GM19025 (cell line): ENCODE measurements around the gene FBRS.
"Not testable (repeated sequence)": the region's sequence is repeated elsewhere in the genome, so short reads cannot be mapped to it uniquely, and the experiment has no call there.

Source experiments
- ATAC-seq: cut with Tn5 transposase; IDR thresholded peaks from one replicate; pipeline ENCODE4 v1.9.1; 2021; ENCODE audit warnings: mild to moderate bottlenecking, low read depth, moderate library complexity; ENCODE audit not compliant: unreplicated experiment

FBRS gene

DNA sequence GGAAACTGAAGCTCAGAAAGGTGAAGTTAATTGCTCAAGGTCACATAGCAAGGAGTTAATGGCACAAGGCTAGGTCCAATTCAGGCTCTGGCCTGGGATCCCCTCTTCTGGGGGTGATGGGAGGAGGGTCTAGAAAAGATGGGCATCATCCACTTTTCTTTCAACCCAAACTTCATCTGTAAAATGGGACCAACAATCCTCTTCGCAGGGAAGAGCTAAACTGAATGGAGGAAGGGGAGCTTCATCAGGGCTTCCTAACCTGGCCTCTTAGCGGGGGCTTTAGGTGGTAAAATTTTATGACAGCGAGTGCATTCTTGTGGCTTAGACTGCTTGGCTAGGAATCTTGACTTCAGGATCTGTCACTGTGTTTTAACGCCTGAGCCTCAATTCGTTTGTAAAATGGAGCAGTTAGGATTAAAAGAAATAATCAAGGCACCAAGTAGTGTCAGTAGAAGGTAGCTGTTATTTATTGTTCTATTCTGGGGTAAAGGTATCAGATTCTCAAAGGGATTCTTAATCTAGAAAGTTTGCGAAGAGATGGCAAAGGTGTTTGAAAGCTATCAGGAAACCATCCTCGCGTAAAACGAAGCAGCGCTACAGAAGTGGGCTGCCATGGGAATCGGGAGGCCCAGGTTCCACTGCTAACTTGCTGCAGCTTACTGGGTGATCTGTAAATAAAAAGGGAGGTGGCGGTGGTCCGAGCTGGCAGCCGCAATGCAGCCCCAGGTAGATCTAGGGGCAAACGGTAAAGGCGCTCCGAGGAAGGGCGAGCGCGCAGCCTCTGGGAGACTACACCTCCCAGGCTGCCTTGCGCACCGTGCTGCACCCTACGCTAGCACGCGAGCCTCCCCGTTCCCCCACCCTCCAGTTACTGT, 39.3 kb downstream of the FBRS start:
- ATAC-seq = peak; percentile 80

- ATAC-seq = peak; percentile 62
Observed at GRCh38 chr16:30698139-30698815, 40.0 kb downstream of the FBRS start.

DNA sequence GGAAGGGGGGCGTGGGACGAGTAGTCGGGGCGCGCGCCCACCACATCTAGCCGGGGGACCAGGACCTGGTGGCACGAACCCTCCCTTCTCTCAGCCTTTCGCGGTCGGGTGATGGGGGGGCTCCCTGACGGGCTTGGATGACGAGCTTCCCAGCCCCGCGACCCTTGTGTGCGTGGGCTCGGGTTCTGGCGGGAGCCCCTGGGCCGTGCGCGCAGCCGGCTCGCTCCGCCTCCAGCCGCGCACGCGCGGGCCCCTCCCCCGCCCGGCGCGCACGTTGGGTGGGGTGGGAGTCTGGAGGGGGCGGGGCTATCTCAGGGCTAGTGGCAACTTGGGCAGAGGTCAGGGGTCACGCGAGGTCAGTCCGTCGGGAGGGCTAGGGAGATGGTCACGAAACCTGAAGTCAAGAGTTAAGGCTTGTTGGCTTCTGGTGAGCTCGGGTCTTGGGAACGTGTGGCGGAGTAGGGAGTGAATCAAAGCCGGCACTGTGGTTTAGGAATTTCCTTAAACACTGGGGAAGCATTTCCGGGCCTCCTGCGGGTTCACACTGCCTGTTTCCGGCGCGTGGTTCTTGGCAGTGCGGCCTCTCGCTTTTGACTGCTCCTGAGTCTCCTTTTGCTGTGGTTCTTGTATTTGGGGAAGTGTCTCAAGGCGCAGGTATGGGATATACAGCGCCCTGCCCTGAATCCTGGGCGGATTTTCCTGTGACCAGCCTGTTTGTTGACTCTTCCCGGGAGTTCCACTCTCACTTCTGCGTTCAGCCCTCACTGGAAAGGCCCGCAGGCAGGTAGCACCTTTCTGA, 40.8 kb downstream of the FBRS start, which contains the start of gene SRCAP:
Gene SRCAP, plus strand, starts transcription at position 356 of the 799 bp plus-strand sequence. CDS start 1,654 bp downstream, outside the sequence.
- peak; percentile 28 for ATAC-seq

DNA sequence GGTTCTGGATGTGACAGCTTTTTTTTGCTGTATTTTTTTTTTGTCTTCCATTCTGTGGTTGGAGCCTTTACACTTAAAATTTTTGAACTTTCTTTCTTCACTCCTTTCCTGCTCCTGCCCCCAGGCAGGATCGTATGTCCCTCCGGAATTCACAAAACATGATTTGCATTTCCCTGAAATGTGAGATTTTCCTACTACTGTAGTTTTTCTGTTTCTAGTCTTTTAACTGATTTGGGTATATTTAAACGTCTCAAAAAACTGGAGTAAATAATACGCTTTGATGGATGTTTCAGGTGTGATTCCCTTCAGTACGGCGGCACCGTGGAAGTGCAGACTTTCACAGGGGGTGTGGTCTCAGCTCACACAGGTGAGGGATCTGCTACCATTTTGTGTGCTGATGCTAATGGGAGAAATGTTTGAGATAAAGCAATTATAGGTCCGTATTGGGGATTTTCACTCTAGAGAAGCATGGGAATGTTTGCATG, 41.4 kb downstream of the FBRS start:
- ATAC-seq = no peak

DNA sequence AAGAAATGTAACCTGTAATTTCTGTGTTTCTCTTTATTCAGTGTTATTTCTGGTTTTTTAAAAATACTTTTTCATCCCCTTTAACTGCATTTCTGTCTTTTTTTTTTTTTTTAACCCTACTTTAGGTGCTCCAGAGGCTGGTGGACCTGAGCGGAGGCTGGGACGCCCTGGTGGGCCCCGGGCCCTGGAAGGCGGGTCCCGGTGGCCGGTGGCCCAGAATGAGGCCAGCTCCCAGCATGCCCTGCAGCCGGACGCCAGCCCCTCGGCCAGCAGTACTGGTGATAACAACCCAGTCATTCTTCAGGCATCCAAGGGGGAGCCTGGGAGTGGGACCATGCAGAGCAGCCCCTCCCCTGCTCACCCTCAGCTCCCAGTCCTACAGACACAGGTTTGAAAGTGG, 42.3 kb downstream of the FBRS start:
- ATAC-seq = no peak

DNA sequence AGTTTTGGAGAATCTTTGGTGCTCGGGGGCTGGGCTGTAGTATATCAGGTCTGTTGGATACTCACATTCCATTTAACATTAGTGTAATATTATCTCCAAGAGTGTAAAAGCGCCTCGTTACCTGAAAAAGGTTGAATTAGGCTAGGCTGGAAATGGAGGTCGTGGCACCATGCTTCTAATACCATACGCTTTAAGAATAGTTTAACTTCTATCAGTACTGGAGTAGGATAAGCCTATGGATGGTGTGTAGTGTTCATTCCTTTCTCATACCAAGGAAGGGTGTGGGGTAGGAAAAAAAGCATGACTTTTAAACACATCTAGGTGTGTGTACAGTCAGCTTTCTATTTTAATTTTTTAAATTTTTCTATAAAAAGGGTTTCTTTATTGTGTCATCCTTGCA, 42.7 kb downstream of the FBRS start:
- no peak for ATAC-seq

DNA sequence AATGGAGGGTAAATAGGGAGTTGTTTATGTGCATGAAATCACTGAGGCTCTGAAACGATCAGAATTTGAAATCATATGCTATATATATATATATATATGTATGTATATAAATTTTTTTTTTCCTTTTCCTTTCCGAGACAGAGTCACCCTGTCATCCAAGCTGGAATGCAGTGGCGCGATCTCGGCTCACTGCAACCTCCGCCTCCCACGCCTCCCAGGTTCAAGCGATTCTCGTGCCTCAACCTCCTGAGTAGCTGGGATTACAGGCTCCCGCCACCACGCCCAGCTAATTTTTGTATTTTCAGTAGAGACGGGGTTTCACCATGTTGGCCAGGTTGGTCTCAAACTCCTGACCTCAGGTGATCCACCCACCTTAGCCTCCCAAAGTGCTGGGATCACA, 44.8 kb downstream of the FBRS start:
- ATAC-seq = not testable (repeated sequence)

- no peak for ATAC-seq
Observed at GRCh38 chr16:30703971-30704370, 45.7 kb downstream of the FBRS start.

DNA sequence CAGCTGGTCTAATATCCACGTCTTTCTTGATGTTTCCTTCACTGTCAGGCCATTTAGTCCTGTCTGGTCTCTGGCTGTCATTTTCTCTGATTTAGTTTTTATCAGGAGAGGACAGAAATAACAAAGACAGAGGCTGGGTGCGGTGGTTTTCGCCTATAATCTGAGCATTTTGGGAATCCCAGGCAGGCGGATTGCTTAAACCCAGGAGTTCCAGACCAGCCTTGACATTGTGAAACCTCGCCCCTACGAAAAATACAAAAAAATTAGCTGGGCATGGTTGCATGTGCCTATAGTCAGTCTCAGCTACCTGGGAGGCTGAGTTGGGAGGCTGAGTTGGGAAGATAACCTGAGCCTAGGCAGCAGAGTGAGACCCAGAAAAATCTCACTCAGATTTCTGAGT, 47.8 kb downstream of the FBRS start:
- no peak for ATAC-seq

- no peak for ATAC-seq
Observed at GRCh38 chr16:30710971-30711370, 52.7 kb downstream of the FBRS start.

- ATAC-seq = no peak
Observed at GRCh38 chr16:30711712-30712111, 53.5 kb downstream of the FBRS start.

- no peak for ATAC-seq
Observed at GRCh38 chr16:30715750-30716445, 57.7 kb downstream of the FBRS start.

GRCh38 chr16:30720086-30720485, 61.9 kb downstream of the FBRS start:
- ATAC-seq = no peak
